NOMO-1 treated with DMSO at 0.1 percent for 48 hours (cell line): ENCODE data around the gene CUL4A.
A peak's percentile ranks its signal among the peaks of the same experiment; 100 is the strongest.

Experiments
- DNase-seq: peaks from one replicate; lab custom pipeline; 2025; ENCODE audit not compliant: unreplicated experiment; lab: John Stamatoyannopoulos, UW

The CUL4A gene

DNA sequence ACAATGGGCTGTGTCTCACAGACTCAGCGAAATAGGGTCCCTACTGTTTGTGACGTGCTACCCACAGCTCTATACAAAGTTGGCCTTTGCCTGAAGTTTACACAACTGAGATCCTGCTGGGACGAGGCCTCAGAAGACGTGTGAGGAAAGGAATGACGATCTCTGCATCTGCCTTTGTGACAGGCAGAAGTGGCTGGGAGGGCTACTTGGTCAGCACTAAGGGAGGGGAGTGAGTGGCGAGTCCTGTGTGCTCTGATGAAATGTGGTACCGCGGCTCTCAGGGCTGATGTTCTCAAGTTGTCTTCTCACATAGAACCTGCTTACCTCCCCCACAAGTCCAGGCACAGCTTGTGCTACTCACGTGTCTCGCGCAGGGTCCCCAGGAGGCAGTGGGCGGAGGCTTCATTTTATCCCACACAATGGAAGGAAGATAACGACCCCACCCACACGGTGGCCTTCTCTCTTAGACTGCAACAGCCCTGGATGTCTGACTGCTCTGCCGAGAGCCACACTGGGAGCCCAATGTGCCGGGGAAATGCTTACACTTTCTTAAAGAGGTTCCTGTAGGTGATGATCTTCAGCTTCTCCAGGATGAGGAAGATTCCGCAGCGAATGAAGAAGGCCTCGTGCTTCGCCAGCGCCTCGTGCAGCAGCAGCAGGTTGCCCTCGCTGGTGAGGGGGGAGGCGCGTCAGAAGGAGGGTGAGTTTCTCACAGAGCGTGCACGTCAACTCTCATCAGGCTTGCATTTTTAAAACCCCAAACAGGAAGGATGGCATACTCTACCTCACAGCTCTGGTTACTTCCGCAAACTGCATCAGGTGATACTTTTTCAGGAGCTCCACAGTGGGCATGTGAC lies 29.8 kb upstream of the CUL4A start:
- no peak for DNase-seq

DNA sequence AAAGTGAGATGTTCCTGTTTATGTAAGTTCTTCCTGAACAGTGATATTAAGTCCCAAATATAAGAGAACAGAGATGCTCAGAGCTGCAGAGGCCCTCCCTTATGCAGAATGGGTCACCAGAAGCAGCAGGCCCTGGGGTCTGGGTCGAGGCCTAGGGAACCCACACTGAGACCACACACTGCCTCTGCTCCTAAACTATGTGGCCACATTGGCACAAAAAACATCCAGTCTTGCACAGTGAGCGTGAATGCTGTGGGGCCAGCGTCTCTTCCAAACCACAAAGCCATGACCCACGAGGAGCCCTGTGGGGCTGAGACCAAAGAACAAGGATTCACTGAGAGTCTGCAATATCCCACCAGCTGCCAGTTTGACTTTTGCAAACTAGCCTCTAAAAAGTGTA lies 27.4 kb upstream of the CUL4A start:
- DNase-seq = no peak

DNA sequence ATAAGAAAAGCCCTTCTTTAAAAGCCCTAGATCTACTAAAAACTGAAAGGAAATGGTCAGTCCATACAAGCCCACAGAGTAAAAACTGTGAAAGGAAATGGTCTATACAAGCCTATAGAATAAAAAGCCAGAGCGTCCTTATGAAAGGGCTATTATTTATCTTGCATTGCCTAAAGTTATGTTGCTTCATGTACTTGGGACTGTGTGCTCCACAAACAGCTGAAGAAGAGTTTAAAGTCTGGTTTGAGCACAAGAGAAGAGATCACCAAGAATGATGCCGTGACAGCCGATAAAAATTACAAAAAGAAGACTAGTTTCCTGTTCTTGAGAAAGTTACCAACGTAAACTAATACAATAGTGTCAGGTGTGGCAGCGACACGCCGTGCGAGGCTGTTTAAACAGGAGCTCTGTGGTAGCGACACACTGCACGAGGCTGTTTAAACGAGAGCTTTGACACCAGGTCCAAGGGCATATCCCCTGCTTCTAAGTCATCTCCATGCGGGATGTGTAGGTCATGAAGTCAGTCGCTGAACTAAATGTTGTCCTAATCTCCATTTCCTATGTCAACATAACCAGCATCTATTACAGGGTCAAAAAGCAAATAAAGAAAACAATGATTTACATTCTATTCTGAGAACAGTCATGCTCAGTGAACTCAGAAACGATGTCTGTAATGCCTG lies 25.8 kb upstream of the CUL4A start:
- no peak for DNase-seq

DNA sequence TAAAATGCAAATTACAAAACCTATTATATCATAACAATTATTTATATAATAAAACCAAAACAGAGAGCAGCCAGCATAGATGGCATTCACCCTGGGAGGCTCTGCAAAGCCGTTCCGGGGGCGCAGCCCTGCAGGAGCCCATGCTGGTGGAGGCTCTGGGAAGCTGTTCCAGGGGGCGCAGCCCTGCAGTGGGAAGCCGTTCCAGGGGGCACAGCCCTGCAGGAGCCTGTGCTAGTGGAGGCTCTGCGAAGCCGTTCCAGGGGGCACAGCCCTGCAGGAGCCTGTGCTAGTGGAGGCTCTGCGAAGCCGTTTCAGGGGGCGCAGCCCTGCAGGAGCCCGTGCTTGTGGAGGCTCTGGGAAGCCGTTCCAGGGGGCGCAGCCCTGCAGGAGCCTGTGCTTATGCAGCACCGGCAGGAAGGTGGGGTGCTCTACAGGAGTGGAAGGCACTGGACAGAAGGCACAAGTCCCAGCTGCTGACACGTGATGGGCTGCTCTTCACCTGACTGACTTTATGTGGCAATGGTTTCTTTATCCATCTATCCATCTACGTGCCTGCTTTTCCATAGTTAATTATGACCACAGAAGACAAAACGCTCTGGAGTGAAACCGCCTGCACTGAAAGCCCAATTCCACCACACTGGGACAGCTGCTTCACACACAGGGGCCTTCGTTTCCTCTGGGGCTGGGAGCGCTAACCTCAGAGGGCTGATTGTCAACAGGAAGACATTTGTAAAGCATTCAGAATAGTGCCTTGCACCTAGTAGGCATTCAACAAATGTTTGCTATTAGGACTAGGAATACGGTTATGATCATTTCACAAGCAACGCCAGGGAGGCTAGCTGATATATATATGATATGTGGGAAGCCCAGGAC lies 24.6 kb upstream of the CUL4A start:
- DNase-seq = no peak

DNA sequence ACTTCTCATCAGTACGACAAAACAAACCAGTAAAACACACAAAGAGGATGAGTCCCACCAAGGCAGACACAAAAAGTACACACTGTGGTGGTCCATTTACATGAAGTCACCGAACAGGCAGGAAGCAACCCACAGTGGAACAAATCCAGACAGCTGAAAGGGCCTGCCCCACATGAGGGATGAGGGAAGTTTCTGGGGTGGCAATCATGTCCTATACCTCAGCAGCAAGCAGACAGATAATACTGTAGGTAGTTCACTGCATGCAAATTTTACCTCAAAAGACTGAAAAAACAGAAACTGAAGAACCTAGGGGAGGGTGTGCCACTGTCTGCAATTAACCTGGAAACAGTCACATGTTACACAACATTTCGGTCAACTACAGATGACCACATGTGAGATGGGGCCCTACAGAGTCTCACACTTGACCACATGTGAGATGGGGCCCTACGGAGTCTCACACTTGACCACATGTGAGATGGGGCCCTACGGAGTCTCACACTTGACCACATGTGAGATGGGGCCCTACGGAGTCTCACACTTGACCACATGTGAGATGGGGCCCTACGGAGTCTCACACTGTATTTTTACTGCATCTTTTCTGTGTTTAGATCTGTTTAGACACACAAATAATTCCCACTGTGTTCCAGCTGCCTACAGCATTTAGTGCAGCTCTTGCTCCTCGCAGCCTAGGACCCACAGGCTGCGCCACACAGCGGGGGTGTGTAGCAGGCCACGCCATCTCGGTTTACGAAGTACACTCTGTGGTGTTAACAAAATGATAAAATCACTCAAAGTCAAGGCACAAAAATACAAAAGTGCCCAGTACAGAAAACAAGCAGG lies 23.1 kb upstream of the CUL4A start:
- peak; percentile 25 for DNase-seq

DNA sequence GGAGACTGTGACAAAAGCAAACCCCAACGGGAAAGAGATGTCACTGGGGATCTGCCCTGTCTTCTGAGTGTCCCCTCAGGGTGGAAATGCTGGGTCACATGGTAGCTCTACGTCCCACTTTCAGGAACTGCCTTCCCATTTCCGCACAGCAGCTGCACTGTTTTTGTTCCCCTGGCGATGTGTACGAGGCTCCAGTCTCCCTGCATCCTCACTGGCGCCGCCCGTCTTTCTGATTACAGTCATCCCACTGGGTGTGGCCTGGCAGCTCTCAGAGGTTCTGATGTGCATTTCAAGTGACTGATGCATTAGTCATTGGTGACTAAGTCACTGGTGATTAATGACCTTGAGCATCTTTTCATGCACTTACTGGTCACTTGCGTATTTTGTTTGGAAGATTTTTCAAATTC lies 22.1 kb upstream of the CUL4A start:
- peak; percentile 73 for DNase-seq

DNA sequence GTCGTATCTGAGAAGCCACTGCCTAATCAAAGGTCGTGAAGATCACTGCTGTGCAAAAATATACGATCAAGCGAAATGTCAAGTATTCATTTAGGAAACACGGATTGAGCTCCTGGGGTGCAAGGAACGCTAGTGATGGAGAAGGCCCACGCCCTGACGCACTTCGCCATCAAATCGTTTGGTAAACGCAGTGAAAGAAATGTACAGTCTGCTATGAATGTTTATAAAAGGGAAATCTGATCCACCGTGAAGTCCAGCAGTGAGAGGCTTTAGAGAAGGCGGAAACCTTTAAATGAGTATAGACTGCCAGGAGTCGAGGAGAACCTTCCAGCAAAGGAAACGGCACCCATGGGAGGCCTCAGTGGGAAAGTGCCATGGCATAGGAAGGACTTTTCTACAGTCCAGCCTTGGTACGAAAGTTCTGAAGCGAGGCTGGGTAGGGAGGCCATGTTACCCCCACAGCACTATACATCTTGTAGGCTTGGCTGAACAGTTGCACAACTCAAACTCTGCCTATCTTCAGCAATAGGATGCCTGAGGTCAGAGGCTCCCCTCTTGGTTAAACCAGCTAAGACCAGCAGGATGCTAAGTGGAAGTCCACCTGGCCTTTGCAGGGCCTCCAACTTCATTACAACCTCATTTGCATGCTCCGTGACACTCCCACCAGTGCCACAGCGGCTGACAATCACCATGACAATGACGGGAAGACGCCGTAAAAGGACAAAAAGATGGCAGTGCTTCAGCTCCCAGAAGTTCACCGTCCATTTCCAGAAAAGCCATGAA lies 21.3 kb upstream of the CUL4A start:
- DNase-seq = no peak

DNA sequence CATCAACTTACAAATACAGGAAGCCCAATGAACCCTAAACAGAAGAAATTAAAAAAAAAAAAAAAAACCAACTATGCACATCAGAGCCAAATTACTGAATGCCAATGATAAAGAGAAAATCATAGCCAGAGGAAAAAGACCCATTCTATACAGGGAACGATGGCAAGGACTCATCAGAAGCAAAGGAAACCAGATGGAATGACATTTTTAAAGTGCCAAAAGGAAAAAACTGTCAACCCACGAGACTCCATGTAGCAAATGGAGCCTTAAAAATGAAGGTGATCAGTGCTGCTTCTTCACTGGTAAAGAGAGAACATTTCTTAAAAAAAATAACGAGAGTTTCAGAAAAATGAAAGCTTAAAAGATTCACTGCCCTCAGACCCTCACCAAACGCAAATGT lies 19.2 kb upstream of the CUL4A start:
- no peak for DNase-seq

DNA sequence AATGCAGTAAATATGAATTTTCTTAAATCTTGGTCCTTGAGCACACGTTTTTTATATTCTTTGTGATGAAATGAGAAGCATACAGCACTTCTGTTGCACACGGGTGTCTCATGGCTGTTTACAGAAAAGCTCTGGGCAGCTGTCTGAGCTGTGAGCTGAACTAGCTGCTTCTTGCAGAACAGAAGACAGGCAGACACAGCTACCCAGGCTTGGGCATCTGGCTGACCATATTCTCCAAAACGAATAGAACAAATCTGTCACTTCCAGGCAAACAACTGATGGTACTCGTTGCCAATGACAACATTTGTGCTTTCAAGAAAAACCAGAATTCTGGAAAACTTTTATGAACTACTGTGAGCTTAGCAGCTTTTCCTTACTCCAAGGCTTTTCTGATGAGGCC lies 17.1 kb upstream of the CUL4A start:
- no peak for DNase-seq

DNA sequence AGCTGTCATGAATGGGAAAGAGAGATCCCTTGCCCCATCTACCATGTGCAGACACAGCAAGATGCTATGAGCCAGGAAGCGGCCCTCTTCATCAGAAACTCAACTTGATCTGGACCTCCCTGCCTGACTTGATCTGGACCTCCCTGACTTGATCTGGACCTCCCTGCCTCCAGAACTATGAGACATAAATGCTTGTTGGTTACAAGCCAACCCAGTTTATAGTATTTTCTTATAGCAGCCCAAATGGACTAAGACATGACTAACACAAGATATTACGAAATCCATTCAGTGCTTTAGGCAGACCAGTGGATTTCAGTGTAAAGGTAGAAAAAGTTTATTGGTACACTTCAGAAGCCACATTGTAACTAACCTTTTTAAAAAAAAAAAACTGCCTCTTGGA lies 16.5 kb upstream of the CUL4A start:
- DNase-seq = no peak

DNA sequence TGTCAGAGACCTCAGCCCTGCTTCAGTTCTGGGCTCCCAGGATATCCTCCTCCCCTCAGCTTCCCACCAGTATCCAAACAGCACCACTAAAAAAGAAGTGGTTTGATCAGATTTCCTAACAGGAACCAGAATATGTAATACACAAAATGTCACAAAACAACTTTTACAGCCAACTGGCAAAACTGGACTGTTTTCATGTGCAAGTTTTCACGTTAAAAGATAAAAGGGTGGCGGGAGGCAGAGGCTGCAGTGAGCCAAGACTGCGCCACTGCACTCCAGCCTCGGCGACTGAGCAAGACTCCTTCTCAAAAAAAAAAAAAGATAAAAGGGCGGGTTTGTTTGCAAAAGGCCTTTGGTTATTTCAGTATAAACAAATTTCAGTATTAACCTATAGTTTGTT lies 14.1 kb upstream of the CUL4A start:
- DNase-seq = no peak

DNA sequence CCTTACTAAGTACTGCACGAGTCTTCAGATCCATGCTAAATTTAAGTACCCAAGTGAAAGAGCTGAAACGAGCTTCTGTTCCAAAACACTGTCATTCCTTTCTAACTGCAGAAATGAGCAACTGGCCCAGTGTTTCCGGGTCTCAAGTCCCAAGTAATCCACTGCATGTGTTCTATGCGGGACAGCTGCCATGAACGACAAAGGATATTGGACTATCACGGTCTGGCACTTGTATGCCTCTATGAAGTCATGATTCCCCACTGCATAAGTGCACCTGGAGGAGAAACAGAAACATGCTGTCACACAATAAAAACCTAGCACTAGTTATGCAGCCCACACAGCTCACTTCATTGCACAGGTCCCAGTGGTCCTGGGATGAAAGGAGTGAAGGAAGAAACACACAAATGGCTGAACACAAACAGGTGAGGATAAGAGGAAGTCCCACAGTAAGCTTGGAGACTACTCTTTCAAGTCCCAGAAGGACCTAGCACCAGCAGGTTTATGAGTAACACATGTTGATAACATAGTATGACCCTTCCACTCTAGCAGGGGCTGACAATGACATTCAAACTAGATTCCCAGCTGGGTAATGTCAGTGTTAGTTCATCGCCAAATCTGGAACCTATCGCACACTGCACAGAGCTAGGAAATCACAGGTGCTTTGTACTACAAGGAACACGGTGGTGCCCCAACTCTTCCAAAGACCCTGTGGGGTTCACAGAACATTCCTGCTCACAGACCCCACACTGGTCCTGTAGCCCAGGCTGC lies 12.3 kb upstream of the CUL4A start:
- no peak for DNase-seq

DNA sequence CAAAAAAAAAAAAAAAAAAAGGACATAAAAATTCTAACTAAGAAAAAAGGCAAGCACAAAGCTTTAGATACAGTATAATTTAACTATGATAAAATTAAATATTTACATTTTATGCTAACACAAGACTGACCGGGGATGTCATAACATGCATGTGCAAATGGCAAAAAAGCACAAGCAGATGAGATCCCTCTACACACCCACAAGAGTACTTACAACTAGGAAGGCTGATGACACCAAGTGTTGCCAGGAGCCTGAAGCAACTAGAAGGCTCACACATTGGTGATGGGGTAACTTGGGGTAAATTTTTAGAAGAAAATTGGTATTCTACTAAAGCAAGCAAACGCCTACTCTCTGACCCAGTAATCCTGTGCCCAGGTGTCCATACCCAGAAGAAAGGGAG lies 7.6 kb upstream of the CUL4A start:
- DNase-seq = no peak

DNA sequence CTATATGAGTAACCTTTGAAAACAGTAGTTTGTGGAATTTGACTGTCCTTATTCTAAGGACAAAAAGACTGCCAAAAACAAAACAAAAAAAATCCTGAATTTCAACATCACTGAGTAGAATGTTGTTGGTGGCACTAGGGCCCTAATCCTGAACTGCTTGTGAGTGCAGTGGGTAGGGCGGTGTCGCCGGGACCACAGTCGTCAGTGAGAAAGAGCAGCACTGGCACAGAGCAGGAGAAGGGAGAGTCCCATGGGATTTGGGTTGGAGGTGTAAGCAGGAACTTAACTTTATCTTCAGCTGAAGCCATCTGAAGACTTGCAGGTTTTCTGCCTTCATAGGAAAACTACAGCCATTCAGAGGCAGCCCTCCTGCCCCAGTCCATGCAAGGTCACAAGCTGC lies 6.5 kb upstream of the CUL4A start:
- no peak for DNase-seq

DNA sequence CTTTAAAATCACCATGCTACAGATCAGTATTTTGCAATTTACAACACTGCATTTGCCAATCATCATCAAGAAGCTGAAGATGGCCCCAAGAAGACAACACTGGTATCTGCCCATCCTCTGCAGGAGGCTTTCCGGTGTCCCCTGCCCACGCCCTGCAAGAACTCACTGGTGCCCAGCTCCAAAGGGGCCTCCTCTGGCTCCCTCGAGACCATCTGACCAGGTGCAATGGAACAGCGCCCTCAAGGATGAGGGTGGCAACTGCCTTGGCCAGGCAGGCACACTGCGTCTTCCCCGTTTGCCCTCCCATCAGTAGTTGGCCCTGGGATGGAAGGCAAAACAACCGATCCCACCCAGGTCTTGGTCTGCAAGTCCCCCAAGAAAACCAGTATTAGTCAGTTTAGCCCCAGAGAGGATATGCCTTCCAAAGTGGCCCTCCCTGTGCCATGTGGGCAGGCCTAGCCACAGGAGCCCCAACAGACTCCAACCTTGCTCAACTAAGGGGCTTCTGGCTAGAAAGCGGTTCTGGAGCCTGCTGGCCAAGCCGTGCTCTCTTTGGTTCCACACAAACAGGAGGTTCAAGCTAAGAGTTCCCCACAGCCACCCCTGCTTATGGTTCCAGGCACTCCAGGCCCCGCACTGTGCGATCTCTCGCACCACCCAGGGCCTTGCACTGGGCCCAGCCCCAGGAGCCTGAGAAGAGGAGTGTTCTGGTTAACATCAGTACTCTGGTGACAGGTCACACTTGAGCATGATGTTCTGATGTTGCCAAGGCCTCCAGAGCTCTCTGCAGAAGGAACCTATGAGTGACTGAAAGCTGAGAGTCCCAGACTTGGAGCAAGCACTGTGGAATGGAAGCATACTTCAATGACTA lies 5.7 kb upstream of the CUL4A start:
- DNase-seq = no peak

DNA sequence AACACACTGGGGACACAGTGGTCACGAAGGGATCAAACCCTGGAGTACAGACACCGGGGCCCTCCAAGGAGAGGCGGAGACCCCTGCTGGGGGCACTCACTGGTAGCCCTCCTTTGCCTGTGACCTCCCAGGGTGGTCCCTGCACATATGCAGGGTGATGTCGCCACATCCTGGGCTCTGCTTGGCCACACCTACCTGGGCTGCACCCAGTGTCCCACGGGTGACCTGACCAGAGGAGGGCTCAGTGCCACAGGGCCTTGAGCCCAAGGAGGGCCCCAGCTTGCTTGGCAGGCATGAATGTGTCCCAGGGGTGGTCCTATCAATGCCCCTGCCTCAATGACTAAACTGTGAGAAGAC lies 5.1 kb upstream of the CUL4A start:
- DNase-seq = no peak

DNA sequence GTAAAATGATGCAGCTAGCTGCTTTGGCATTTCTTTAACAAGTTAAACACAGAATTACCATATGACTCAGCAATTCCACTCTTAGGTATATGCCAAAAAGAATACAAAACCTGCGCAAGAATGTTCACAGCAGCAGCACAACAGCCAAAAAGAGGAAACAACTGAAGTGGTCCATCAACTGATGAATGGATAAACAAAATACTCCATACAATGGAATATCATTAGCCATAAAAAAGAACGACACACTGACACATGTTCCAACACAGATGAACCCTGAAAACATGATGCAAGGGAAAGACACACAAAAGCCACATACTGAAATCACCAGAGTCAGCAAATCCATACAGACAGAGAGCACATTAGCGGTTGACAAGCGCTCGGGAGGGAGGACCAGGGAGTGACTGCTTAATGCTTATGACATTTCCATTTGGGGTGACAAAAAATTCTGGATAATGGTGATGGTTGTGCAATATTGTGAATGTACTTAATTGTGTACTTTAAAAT lies 3.9 kb upstream of the CUL4A start:
- no peak for DNase-seq

DNA sequence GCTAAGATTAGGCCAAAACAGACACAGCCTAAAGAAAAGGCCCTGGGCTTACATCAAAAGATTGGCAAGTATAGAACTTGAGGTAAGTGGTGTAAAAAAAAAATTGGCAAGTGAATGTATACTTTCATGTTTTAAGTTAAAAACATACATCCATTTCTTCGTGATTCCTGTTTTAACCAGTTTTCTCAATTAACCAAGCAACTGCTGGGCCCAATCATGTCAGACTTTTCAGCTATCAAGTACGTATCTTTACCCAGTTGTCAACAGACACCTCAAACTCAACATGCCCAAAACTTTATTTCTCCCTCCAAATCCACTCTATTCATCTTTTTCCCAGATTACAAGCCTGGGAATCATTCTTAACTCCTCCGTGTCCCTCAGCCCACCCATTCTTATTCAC lies 2.0 kb upstream of the CUL4A start:
- no peak for DNase-seq
